ENCODE results near the gene TXNRD2. TPM values are rescaled to one million over a fixed set of nuclear protein-coding genes. Genes with fewer than 3 reads are reported as not detected.
"Not testable (repeated sequence)": the region's sequence is repeated elsewhere in the genome, so short reads cannot be mapped to it uniquely, and the experiment has no call there.

TXNRD2 gene
- total and polyA plus RNA-seq, 2 donors (not counting 1 experiment from before 2014, with no cell fraction given), result 24.8 to 36.2 TPM

DNA sequence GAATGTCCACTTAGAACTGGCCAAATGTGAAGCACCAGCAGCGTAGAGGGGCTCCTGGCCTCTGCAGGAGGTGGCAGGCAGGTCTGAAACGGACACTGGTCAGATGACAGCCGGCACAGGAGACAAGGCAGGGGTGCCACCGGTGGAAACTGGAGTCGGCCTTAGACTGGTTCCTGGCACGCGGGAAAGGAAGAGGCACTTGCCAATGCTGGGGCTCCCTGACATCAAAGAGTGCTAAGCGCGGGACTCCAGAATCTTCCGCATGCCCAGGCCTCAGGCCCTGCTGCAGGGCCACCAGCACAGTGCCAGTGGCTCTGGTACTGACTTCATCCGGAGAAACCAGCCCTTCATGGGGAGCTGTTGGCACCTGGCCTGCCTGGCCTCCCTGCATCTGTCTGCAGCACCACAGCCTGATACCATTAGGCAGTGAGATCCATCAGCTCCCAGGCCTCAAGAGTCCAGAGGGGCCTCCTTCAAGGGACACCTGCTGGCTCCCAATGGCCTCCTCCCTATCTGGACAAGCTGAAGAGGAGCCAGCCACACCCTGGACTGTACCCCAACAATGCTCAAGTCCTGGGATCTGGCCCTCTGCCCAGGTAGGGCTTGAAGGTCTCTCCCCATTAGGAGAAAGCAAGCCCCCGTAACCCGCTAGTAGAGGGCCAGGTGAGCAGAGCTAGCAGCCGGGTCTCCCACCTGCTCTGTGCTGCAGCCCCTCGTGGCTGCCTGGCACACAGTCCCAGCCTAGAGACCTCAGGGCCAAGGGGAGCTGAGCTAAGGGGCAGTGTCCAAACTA lies 57.3 kb downstream of the TXNRD2 start:
- no peak overlapping the region for H3K27ac ChIP-seq (ENCODE audit: low read length in 2 of 2)
- H3K79me2 ChIP-seq (ENCODE audit: control insufficient read depth, insufficient read depth, low read length), result no peaks in the 10 kb centered on the region
- intact Hi-C loops (cut with micrococcal nuclease), result no loop called here
- no peak overlapping the region for H2AFZ ChIP-seq (ENCODE audit: insufficient read depth, low read depth, low read length, poor library complexity, severe bottlenecking)
- H3K9me3 ChIP-seq (ENCODE audit: control extremely low read depth in 1 of 3, control insufficient read depth in 2 of 3, insufficient read depth in 1 of 3, low read length in 2 of 3), result no peaks in the 10 kb centered on the region
- no peaks in the 10 kb centered on the region for H3K36me3 ChIP-seq (replicated peaks in 1 of 2; ENCODE audit: control extremely low read depth in 1 of 2, control insufficient read depth in 1 of 2, extremely low read depth in 1 of 2, insufficient read depth in 2 of 2, low read length in 1 of 2)
- Mint-ChIP-seq H3K4me3 (no peak overlapping the region), H3K27ac (no peak overlapping the region), H3K27me3 (no peaks in the 10 kb centered on the region), H3K9me3 (ENCODE audit: insufficient read depth) (no peaks in the 10 kb centered on the region), H3K4me1 (peaks cover 16% of the 10 kb centered on the region)
- H4K20me1 ChIP-seq (ENCODE audit: control insufficient read depth, insufficient read depth, low read length, poor library complexity, severe bottlenecking), result no peaks in the 10 kb centered on the region
- DNase-seq (no peak), ATAC-seq (ENCODE audit: low read depth) (no peak)
- POLR2A ChIA-PET, result no interaction called here
- H3K4me2 ChIP-seq (replicated peaks; ENCODE audit: low read depth, low read length, poor library complexity, severe bottlenecking), result no peak overlapping the region
- H3K4me3 ChIP-seq (ENCODE audit: control extremely low read depth in 1 of 5, extremely low read depth in 1 of 5, insufficient read depth in 1 of 5, low read depth in 2 of 5, low read length in 4 of 5), result no peak overlapping the region
- CTCF ChIA-PET, result interaction anchor here (0.6 to 1.7 kb wide), 2 partner anchors 26 to 243 kb away, joined by 3 to 7 read pairs; no protein-coding TSS in a partner anchor
- H3K4me1 ChIP-seq (ENCODE audit: control insufficient read depth in 2 of 2, insufficient read depth in 2 of 2, low read length in 2 of 2), result peaks cover 14 to 19% of the 10 kb centered on the region in 2 donors
- H3K27me3 ChIP-seq (replicated peaks in 1 of 4; ENCODE audit: control extremely low read depth in 1 of 4, control insufficient read depth in 3 of 4, insufficient read depth in 4 of 4, low read length in 3 of 4), result no peaks in the 10 kb centered on the region
- no peak overlapping the region for H3K9ac ChIP-seq (ENCODE audit: low read length)
- WGBS (ENCODE audit: insufficient coverage), result 95% methylated on average over 15 of the region's 15 CpGs
- TF ChIP-seq EZH2 (IDR thresholded peaks at IDR 0.05; ENCODE audit: borderline replicate concordance, insufficient read depth, low read depth, low read length, poor library complexity, severe bottlenecking), result no peak
- TF ChIP-seq, protein P1, sequence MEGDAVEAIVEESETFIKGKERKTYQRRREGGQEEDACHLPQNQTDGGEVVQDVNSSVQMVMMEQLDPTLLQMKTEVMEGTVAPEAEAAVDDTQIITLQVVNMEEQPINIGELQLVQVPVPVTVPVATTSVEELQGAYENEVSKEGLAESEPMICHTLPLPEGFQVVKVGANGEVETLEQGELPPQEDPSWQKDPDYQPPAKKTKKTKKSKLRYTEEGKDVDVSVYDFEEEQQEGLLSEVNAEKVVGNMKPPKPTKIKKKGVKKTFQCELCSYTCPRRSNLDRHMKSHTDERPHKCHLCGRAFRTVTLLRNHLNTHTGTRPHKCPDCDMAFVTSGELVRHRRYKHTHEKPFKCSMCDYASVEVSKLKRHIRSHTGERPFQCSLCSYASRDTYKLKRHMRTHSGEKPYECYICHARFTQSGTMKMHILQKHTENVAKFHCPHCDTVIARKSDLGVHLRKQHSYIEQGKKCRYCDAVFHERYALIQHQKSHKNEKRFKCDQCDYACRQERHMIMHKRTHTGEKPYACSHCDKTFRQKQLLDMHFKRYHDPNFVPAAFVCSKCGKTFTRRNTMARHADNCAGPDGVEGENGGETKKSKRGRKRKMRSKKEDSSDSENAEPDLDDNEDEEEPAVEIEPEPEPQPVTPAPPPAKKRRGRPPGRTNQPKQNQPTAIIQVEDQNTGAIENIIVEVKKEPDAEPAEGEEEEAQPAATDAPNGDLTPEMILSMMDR (IDR thresholded peaks at IDR 0.05), result no peak

DNA sequence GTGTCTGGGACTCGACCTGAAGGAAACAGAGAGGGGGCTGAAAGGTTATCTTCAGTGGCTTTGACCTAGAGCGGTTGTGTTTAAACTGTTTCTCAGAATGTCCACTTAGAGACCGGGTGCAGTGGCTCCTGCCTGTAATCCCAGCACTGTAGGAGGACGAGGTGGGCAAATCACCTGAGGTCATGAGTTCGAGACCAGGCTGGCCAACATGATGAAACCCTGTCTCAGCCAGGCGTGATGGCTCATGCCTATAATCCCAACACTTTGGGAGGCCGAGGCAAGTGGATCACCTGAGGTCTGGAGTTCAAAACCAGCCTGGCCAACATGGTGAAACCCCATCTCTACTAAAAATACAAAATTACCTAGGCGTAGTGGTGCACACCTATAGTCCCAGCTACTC lies 58.2 kb downstream of the TXNRD2 start:
- H3K27me3 Mint-ChIP-seq; H2AFZ ChIP-seq (ENCODE audit: insufficient read depth, low read depth, low read length, poor library complexity, severe bottlenecking); H3K9me3 Mint-ChIP-seq (ENCODE audit: insufficient read depth); H3K27me3 ChIP-seq (replicated peaks in 1 of 4; ENCODE audit: control extremely low read depth in 1 of 4, control insufficient read depth in 3 of 4, insufficient read depth in 4 of 4, low read length in 3 of 4); H3K4me2 ChIP-seq (replicated peaks; ENCODE audit: low read depth, low read length, poor library complexity, severe bottlenecking); H3K9ac ChIP-seq (ENCODE audit: low read length); POLR2A ChIA-PET; CTCF ChIA-PET; intact Hi-C loops (cut with micrococcal nuclease); H3K79me2 ChIP-seq (ENCODE audit: control insufficient read depth, insufficient read depth, low read length); H3K4me3 ChIP-seq (ENCODE audit: control extremely low read depth in 1 of 5, extremely low read depth in 1 of 5, insufficient read depth in 1 of 5, low read depth in 2 of 5, low read length in 4 of 5); ATAC-seq (ENCODE audit: low read depth); DNase-seq; H4K20me1 ChIP-seq (ENCODE audit: control insufficient read depth, insufficient read depth, low read length, poor library complexity, severe bottlenecking); H3K36me3 ChIP-seq (replicated peaks in 1 of 2; ENCODE audit: control extremely low read depth in 1 of 2, control insufficient read depth in 1 of 2, extremely low read depth in 1 of 2, insufficient read depth in 2 of 2, low read length in 1 of 2); H3K9me3 ChIP-seq (ENCODE audit: control extremely low read depth in 1 of 3, control insufficient read depth in 2 of 3, insufficient read depth in 1 of 3, low read length in 2 of 3); H3K27ac Mint-ChIP-seq; H3K4me3 Mint-ChIP-seq; H3K27ac ChIP-seq (ENCODE audit: low read length in 2 of 2): not testable (repeated sequence)
- peaks cover 14 to 19% of the 10 kb centered on the region in 2 donors for H3K4me1 ChIP-seq (ENCODE audit: control insufficient read depth in 2 of 2, insufficient read depth in 2 of 2, low read length in 2 of 2)
- peaks cover 16% of the 10 kb centered on the region for H3K4me1 Mint-ChIP-seq
- WGBS (ENCODE audit: insufficient coverage), result 95% methylated on average over 7 of the region's 8 CpGs
